GM21367 (cell line): ENCODE measurements around the gene CERS1.

Source experiments
- ATAC-seq: cut with Tn5 transposase; IDR thresholded peaks from one replicate; pipeline ENCODE4 v1.9.1; 2021; ENCODE audit not compliant: unreplicated experiment

The CERS1 gene

DNA sequence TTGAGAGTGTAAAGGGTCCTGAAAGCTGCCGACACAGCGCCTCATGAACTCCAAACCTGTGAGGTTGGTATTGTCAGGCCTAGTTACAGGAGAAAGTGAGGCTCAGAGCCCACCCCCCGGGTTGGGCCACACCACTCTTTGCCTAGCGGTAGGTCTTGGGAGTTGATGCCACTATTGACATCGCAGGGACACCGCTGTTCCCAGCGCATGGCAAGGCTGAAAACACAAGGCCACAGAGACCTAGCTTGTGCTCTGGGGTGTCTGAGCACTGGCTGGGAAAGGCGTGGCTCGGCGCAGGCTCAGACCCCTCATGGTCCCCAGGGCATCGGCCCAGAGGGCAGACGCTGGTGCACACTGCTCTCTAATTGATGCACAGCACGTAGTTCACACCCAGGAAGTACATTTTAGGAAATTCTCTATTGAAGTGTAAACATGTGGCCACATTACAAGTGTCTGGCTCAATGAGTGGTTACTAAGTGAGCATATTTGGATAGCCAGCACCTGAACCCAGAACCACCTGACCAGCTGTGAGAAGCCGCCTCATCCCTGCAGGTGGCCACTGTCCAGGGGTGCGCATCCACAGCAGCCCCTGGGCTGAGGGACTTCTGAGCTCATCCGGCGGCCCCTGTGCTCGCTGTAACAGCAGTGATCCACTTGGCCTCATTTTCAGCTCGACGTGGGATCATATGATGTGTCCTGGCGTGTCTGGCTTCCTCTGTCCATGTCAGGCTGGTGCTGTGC, 36.9 kb downstream of the CERS1 start:
- ATAC-seq, result no peak

DNA sequence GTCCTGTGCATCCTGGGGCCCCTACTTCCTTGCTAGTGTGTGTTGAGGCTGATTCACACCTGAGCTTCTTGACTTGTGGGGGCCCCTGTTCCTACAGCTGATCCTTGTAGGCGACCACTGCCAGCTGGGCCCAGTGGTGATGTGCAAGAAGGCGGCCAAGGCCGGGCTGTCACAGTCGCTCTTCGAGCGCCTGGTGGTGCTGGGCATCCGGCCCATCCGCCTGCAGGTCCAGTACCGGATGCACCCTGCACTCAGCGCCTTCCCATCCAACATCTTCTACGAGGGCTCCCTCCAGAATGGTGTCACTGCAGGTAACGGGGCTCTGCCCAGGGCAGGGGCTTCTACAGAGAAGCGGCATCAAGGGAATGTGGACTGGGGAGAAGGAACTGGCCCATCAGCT, 38.7 kb downstream of the CERS1 start:
- no peak for ATAC-seq

DNA sequence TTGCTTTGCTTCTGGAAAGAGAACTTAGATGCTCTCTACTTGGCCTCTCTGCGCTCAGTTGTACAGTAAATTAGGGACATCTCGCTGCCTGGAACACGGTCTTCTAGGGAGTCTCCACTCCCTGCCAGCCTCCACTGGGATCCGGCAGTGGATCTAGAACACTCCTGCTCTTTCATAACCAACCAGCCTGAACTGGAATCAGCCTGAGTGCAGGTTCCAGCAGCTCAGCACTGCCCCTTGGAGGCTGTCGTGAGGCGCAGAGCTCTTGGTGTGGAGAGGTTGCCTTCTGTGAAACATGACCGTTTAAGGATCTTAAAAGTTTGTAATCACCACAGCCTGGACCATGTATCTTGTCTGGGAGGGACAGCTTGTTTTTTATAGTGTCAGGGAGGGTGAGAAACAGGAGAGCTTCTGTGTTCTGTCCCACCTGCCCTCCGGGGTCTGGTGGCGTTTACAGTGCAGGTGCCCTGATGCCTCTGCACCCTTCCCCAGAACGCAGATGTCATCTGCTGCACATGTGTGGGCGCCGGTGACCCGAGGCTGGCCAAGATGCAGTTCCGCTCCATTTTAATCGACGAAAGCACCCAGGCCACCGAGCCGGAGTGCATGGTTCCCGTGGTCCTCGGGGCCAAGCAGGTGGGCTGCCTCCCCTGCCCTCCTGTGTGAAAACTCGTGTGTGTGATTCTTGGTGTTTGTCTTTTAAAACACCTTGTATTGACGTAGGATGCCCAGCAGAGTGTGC, 39.4 kb downstream of the CERS1 start:
- no peak for ATAC-seq

DNA sequence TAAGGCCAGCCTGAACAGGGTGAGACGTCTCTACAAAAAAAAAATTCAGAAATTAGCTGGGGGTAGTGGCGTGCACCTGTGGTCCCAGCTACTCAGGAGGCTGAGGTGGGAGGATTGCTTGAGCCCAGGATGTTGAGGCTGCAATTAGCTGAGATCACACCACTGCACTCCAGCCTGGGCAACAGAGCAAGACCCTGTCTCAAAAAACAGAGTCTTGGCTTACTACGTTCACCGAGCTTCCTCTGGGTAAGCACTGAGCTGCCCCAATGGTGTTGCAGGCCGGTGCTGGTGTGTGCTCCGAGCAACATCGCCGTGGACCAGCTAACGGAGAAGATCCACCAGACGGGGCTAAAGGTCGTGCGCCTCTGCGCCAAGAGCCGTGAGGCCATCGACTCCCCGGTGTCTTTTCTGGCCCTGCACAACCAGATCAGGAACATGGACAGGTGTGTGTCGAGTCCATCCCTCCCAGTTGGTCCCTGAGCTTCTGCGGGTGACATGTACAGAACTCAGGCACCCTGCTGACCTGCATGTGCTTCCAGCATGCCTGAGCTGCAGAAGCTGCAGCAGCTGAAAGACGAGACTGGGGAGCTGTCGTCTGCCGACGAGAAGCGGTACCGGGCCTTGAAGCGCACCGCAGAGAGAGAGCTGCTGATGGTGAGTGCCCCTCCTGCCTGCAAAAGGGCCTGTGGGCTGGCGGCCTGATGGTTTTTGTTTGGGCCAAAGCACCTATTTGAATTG, 40.1 kb downstream of the CERS1 start:
- ATAC-seq, result no peak

DNA sequence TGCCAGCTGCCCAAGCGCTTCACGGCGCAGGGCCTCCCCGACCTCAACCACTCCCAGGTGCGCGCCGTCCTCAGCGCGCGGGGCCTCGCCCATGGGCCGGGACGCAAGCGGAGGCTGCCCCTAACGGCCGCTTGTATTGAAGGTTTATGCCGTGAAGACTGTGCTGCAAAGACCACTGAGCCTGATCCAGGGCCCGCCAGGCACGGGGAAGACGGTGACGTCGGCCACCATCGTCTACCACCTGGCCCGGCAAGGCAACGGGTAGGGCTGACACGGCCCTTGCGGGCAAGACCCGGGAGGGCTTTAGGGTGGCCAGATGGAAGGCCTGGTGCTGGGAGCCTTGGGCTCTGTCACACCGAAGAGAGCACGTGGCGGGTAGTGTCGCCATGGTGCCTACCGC, 41.0 kb downstream of the CERS1 start:
- no peak for ATAC-seq

DNA sequence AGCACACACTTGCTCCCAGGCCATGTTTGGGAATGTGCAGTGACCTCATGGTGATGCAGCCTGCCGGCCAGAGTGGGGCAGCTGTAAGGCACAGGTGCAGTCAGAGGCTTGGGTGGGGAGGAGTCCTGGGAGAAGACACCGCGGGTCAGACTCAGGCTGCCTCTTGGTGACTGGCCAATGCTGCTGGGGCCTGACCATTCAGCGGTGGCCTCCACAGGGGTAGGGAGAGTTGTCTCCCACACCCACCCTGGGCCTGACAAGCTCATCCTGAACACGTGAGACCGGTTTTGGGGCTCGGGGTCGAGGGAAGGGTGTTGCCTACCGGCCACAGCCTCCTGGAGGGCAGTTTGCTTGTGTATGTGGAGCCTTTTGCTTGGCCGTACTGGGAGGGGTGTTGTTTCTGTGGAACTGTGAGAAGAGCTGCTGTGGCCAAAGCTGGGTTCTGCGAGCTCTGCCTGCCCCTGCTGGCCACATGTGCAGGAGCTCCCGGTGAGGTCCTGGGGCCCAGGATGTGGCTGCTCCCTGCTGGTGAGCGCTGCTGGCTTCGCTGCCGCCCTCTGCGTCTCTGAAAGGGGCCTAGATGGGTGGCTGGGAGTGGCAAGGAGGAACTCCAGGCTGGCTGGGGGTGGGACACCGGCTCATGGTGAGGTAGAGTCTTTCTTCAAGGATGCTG, 42.1 kb downstream of the CERS1 start:
- no peak for ATAC-seq

DNA sequence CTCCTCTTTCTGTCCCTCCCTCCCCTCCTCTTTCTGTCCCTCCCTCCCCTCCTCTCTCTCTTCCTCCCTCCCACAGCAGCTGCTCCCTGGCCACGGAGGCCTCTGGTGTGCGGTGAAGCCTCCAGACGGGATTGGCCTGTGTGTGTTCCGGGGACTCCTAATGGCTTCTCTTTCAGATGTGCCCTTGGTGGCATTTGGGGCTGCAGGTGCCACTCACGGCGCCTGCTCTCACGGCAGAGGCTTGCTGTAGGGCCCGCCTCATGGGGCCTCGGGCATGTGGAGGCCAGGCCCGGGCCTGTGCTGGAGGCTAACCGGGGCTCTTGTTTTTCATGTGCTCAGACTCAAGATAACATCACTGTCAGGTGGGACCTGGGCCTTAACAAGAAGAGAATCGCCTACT, 43.3 kb downstream of the CERS1 start:
- ATAC-seq, result no peak

DNA sequence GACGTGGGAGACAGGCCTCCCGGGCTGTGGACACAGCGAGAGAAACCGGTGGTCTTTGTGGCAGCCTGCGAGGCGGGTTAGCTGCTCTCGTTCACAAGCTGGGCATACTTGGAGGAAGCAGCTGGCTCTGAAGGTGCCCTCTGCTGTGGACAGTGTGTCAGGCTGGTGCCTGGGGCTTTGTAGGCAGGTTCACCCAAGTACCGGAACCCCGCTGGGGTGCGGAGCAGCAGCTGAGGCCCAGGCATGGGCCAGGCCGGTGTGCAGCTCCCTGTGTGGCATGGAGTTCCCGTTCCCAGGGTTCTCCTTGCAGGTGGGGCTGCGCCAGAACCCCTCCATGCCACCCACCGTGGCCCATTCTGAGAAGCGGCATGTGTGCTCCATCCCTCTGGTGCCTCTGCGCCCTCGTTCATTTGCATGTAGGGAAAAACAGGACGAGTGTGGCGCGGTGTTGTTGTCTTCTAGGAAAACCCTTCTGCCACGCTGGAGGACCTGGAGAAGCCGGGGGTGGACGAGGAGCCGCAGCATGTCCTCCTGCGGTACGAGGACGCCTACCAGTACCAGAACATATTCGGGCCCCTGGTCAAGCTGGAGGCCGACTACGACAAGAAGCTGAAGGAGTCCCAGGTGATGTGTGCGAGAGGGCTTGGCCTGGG, 44.2 kb downstream of the CERS1 start:
- ATAC-seq, result no peak

DNA sequence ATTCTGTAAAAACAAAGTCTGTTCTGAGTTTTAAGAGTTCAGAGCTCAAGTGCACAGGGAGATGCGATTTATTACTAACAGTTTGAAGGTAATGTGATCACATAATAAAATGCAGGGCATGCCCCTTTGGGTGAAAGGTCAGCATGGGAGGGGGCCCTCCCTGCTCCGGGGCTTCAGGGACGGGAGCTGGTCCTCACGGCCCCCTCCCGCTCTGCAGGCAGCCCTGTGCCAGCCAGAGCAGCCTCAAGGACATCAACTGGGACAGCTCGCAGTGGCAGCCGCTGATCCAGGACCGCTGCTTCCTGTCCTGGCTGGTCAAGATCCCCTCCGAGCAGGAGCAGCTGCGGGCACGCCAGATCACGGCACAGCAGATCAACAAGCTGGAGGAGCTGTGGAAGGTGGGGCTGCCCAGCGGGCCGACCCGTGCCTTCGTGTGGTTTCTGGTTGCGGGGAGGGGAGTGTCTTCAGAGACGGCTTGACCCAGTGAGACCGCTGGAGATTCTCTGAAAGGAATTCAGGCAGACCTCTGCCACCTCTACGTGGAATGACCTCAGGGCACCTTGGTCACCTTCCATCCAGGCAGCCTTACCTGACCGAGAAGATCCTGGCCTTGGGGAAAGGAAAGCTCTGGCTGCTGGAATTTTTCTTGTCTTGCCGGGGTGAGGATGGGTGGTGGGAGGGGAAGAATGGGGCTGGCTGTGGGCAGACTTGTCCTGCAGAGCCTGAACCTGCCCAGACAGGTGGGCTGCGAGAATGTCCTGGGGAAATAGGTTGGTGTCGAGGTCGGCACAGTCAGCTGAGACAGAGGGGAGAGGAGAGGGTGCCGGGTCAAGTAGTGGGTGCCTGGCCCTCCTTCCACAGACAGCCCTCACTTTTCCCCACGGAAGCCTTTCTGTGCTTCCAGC, 45.2 kb downstream of the CERS1 start:
- ATAC-seq, result no peak

DNA sequence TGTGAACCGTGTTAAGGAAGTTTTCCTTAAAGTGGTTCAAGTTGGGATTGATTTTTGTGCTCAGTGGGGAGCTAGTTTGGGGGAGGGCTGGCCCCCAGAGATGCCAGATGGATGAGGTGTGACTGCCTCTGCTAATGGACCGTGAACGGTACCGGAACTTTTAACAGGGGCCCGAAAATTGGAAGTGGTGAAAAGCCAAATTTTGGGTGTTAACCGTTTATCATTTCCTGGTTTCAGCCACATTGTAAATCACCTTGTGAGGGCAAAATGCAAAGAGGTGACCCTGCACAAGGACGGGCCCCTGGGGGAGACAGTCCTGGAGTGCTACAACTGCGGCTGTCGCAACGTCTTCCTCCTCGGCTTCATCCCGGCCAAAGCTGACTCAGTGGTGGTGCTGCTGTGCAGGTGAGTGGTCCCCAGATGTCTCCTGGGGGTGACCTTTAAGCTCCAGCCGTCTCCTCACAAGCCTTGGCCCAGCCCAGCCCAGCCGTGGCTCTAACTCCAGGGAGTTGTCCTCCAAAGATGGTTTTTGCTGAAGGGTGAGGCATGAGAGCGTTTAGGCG, 46.0 kb downstream of the CERS1 start:
- ATAC-seq, result no peak

DNA sequence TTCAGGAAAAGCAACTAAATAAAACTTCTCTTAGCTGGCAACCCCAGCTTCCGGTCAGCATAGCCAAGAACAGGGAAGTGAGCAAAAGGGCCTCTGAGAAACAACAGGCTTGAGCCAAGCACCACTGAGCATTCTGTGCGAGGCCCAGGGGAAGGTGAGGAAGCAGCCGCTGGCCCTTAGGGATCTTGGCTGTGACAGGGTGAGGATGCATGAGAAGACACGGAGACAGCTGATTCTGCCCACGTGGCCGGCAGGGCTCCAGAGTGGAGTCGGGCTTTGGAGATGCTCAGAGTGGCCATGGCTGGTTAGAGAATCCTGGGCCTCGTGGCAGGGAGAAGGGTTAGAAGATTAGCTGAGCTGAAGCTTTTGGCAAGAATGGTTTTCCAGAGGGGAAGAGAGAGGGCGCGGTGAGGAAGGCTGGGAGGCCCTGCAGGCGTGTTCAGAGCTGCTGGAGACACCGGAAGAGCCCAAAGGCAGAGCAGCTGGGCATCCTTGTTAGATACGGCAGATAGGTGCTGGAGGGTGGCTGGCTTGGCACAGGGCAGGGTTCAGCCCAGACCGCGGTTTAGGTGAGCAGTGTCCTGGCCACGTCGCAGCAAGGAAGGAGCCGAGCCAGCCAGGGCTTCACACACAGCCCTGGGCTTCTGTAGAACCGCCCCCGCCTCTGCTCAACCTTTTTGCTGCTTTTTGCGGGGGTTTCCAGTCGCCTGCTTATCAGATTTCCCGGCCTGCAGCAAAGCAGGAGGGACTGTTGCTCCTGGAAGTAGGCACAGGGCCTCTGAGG, 46.9 kb downstream of the CERS1 start:
- no peak for ATAC-seq

DNA sequence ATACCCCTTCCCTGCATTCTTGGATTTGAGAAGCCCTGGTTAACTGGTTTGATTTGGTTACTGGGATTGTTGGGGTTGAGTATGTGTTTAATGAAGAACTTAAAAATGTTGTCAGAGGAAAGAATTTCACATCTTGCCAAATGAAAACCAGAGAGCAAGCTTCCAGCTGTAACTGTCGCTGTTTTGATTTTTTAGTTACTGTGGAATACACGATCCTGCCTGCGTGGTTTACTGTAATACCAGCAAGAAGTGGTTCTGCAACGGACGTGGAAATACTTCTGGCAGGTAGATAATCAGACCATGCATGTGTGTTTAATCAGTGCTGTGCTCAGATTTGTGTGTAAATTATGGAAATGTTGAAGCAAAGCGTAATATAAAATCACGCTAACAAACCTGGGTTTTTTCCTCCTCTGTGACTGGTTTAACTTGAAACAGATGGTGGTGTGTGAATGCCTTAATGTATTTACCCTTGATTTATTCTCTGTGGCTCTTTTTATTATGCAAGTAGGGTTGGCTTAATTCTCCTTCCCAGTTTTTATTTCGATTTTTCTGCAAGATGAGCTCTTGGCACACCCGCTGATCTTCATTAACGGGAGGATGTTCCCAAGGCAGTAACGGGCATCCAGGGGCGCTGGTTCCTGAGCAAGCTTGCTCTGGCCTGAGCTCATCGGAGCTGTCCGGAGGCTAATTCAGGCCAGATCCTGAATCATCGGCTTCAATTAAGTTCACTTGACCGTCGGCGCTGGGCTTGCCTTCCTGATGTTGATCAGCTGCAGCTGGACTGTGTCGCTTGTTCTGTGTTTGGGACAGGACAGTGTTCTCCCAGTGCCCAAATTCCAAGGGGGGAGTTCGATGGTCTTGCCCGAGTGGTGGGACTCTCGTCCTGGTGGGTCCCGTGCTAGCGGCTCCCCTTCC, 48.2 kb downstream of the CERS1 start:
- no peak for ATAC-seq

DNA sequence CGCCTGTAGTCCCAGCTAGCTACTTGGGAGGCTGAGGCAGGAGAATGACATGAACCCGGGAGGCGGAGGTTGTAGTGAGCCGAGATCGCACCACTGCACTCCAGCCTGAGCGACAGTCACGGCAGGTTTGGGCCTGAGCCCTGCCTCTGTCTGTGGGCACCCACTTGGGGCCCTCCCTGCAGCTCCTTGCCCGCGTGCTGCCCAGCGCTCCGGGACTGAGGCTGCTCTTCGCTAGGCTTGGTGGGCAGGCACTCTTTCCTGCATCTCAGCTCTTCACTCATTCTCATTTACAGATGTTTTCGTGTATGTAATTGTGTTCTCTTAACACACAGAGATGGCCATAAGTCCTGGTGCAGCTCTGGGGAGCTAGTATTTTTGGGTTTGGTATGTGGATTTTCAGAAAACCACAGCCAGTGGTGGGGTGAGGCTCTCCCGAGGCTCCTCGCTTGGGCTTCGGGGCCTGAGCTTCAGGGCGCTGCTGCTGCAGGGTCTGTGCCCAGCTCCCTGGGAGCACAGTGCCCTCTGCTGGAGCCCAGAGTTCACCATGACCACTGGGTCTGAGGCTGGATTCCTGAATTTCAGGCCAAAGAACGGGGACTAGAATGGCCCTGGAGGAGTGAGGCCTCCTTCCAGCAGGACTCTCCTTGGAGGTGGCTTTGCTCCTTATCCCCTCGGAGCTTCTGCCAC, 49.0 kb downstream of the CERS1 start:
- peak; percentile 43 for ATAC-seq

DNA sequence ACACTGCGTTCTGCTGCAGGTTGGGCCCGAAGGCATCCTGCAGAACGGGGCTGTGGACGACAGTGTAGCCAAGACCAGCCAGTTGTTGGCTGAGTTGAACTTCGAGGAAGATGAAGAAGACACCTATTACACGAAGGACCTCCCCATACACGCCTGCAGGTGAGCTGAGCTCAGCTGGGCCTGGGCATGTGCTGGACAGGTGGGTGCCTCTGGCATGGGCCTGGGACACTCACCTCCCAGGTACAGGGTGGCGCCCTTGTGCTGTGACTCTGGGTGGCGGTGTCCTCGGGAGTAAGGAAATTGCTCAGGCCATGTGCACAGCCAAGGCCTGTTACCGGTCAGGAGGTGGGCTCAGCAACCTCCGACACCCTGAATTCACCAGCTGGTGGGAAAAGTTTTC, 50.0 kb downstream of the CERS1 start:
- no peak for ATAC-seq

DNA sequence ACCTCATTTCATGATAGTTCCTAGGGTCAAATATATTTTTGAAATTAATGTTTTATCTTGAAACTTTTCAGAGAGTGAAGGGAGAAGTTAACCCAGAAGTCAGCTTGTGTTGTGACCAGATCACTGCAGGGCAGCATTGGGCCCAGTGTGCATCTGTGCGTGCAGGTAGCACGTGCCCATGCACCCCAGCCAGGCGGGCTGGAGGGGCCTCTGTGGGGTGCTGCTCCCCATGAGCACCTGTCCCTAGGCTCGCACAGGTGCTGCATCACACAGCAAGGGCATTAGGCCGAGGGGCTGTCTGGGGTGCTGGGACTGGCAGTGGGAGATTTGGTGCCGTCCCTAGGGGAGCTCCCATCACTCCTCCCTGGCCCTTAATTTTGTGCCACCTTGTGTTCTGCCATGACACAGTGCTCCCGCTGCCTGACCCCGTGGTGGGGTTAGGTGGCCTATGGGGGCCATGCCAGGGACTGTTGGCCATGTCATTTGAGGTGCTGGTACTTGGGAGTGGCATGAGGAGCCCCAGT, 51.1 kb downstream of the CERS1 start:
- no peak for ATAC-seq

DNA sequence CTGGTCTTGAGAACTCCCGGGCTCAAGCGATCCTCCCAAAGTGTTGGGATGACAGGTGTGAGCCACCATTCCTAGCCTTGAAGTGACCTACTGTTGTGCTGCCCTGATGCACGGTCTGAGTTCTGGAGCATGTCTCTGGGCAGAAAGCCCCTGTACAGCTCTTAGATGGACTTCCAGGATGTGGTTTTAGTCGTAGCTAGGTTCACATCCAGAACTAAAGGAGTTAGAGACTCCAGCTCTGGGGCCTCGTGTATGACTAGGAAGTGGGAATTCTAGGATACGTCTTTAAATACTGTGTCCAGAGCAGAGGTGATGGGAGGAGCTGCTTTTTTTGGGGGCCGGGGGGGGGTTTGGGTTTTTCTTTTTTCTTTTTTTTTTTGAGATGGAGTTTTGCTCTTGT, 52.0 kb downstream of the CERS1 start:
- no peak for ATAC-seq

DNA sequence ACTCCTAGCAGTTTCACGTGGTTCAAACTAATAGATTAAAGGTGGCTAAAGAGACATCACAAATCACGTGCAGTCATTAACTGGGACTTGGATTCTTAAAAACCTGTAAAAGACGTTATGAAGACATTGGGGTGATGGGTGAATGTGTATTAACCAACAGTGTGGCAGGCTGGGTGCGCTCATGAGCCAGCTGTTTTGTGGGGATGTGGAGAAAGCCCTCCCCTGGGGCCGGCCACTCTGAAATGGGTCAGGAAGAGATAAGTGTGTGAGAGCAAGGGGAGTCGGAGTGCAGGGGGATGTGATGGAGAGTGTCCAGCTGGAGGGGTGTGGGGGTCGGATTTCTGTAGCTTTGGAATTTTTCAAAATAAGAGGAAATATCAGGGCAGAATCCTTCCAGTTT, 53.8 kb downstream of the CERS1 start:
- ATAC-seq, result no peak
